GM18873 (cell line): ENCODE data around the gene AXDND1.

Source experiments
- ATAC-seq: cut with Tn5 transposase; IDR thresholded peaks from one replicate; pipeline ENCODE4 v1.9.1; 2021; ENCODE audit warnings: mild to moderate bottlenecking, moderate library complexity, moderate number of reproducible peaks; ENCODE audit not compliant: unreplicated experiment, low FRiP score

Gene AXDND1

DNA sequence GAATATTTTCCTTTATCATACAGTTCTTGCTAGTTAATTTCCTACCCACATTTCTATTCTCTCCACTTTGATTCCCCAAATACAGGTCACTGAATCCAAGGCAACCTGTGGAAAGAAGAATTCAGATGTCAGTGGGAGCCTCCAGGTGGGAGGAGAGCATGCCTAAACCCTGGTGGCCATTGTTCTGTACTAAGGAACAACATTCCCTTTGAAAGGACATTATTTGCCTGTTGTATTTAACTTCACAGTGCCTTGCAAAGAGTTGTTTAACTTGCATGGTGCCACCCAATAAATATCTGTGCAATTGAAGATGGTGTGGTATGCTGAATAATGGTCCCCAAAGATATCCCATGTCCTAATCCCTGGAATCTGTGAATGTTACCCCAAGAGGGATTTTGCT lies 188.7 kb downstream of the AXDND1 start:
- ATAC-seq: no peak

DNA sequence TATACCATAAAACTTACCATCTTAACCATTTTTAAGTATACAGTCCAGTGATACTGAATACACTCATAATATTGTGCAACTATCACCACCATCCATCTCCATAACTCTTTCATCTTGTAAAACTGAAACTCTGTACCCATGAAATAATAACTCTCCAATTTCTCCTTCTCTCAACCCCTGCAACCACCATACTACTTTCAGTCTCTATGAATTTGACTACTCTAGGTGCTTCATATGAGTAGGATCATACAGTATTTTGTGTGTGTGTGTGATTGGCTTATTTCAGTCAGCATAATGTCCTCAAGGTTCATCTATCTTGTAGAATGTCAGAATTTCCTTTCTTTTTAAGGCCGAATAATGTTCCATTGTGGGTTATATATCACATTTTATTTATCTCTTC lies 192.3 kb downstream of the AXDND1 start:
- ATAC-seq: no peak

DNA sequence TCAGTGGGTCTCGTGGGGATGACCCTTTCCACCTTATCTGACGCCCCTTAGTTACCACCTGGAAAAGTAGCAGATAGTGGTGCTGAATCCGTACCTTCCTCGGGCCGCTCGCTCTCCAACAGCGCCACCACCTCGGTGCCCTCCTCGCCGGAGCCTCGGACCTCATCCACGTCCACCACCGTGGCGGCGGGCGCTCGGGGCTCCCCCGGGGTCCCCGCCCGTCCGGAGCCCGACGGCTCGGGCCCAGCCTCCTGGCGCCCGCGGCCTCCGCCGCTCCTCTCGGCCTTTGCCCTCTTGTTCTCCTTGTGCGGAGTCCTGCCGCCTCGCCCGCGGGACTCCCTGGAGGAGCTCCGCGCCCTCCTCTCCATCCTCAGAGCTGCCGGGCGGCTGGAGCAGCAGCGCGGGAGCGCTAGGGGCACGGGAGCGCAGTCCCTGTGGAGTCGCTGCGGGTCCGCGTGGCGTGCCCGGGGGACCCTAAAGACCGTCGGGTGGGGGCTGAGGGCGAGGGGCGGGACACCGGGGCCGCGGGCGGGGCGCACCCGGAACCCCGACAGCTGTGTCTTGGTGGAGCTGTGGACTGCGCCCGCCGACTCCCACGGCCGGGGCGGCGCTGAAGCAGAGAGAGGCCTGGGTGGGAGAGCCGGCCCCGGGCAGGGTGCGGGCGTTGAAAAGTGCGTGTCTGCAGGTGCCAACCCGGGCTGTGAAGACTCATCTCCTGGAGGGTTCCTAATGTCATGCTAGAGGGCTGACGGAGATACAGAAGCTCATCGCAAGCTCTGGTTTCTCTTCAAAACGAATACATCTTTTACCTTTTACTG lies 209.9 kb downstream of the AXDND1 start, which contains the start of gene NPHS2:
NPHS2 (minus strand) TSS at position 452 of the 818 bp plus-strand sequence; CDS start at position 368, 84 bp downstream.
- no peak for ATAC-seq

DNA sequence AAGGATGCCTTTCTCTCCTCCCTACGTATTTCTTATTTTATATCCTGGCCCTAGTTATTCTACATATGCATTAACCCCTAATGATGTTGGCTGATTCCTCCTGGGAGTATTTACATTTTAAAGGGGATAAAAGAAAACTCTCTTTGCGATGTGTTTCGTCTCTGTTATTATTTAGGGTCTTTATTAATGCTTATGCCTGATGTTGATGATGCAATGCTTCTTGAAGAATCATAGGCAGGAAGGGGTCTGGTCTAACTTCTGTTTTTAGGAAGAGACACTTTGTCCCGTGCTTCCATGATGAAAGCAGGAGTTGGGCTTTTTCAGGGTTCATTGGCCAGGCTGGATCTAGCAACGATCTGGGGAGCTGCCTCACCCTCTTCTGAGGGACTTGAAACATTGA lies 210.7 kb downstream of the AXDND1 start:
- ATAC-seq: no peak

DNA sequence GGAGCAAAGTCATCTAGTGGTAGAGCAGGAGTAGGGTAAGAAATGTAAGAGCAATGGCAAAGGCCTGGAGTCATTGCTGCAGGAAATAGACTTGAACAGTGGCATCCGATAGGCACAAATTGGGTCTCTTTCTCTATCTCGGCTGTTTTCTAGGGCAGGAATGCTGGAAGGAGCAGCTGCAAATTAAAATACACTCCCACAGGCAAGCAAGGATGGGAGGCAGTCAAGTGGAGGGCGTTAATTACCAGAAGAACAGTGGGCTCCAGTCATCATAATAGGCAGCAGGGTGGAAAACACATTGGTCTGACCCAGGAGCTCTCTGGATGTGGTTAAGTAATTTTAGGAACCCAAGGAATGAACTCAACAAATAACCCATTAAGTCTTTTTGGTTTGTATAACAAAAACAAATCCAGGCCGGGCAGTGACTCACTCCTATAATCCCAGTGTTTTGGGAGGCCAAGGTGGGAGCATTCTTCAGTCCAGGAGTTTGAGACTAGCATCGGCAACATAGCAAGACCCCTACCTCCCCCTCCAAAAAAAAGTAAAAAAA lies 218.1 kb downstream of the AXDND1 start:
- no peak for ATAC-seq

DNA sequence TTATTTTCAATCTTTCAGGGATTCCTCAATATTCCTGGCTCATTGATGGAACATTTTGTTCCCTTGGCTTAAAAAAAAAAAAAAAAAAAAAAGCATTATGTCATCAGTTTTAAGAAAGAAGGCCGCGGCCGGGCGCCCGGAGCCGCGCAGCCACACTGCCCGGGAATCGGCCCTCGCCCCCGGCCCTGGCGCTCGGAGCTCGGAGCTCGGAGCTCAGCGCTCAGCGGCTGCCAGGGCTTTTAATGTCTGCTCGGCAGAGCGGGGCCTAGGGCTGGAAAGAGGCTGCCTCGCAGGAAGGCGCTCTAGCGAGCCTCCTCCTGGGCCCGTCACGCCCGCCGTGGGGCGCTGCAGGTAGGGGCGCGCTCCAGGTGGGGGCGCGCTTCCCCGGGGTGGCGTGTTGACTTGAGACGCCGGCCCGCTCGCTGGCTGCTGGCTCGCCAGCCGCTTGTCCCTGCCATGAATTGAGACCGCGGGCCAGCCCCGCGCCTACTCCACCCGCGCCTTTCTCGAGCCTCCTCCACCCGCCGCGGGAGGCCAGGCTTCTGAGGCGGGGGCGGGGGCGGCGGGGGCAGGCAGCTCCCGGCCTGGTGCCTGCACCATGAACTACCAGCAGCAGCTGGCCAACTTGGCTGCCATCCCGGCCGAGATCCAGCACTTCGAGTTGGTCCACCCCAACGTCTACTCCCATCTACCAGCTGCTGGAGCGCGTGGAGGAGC lies 220.5 kb downstream of the AXDND1 start:
- ATAC-seq: no peak

DNA sequence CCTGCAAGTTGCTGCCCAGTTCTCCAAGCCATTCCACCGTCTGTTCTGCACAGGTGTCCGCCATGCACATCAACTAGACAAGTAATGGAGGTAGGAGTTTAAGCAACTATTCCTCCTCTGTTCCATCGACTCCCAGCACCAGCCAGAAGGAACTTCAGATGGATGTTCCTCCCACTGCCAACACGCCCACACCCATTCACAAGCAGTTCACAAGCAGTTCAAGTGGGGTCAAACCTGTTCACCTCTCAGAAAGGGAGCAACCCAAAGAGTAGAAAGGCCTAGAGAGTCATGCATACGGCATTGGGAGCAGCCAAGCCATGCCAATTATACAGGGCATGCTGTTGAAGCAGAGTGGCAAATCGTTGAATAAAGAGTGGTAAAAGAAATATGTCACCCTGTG lies 221.6 kb downstream of the AXDND1 start:
- no peak for ATAC-seq

DNA sequence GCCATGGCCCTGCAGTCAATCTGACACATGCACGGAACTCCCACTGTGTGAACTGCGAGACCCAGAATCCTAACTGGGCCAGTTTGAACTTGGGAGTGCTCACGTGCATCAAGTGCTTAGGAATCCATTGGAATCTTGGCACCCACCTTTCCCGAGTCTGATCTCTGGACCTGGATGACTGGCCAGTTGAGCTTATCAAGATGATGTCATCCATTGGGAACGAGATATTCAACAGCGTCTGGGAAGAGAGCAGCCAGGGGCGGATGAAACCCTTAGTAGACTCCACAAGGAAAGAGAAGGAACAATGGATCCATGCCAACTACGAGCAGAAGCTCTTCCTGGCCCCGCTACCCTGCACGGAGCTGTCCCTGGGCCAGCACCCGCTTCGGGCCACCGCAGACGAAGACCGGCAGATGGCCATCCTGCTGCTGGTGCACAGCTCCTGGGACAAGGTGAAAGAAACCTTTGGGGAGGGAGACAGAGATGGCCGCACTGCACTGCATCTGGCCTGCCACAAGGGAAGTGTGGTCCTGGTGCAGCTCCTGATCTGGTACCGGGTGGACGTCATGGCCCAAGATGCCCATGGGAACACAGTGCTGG lies 222.8 kb downstream of the AXDND1 start:
- no peak for ATAC-seq

DNA sequence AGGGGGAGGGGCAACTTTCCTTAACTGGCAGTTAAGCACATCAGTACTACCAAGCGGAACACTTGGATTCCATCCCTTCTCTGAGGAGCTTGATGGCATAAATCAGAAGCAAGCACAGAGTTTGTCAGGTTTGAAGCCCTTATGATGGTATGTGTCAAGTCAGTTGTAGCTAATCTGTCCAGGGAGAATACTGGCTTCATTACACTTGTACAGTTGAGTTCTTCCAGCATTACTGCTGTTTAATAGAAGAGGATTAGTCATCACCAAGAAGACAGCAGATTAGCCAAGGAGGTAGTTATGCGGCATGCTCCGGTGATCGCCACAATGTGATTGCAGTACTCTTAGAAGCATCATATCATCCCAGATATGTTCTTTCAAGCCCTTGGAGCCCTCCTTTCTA lies 223.7 kb downstream of the AXDND1 start:
- ATAC-seq: no peak

DNA sequence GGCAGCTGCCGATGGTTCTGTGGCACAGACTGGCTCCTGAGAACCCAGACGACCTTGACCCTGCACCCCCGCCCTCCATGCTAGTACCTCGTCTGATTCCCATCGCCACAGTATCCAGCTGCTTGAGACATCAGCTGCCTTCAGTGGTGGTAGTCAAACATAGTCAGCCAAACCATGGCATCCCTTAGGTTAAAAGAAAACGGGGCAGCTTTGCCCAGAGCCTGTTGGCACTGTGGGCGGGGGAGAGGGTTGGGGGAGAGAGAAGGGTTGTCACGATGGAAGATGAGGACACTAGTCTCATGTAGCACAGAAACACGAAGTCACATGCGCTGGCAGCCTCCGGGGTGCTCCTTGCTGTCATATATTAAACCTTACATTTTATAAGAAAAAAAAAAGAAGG lies 224.9 kb downstream of the AXDND1 start:
- no peak for ATAC-seq

DNA sequence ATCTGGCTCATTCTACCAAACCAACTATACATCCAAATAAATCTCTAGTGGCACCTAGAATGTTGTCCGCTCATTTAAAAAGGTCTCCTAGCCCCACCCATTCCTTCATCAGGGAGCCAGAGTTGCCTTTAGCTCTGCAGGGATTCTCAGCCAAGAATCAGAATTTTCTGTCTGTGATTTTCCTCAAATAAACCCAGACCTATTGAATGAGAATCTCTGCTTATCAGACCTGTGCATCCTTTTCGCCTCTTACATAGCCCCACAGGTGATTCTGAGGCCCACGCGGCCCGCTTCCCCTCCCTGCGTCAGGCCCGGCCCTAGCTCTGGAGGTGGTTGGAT lies 225.5 kb downstream of the AXDND1 start:
- ATAC-seq: no peak

DNA sequence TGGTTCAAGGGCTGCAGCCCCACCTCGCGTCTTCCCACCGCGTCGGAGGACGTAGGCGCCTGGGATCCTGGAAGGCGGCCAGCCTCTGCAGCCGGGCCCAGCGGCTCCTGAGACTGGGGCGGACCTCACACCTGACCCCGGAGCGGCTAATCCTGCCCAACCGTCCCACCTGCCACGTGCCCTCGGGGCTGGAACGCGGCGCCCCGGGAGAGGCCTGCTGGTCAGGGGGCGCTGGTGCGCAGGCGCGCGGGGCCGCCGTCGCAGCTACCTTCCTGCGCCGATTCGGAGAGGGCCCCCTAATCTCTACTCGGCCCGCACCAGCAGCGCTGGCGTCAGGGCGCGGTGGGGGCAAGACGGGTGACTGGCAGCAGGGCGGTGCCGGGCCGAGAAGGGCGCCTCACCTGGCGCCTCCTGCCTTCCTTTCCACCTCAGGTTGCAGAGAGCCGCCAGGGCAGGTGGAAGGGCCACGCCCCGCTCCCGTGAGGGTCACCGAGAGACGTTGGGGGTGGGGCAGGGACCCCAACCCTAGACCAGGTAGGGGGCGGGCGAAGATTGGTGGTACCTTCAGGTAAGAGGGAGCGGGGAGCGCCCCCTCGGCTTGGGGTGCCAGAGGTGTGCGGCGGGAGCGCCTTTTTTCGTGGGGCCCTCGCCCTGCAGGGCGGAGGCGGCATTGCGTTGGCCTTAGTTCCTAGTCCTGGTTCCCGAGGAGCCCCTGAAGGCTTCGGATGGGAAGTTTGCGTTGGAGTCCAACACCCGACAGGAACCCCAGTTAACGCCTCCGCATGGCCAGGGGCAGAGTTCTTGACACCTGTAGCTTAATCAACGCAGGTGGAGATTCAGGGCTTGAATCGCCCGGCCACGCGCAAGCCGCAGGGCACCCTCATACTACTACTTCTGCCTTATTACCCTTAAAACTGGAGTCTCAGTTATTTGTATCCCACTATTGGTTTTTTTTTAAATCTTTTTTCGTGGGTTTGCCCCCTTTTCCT lies 226.1 kb downstream of the AXDND1 start, which contains the start of gene TDRD5:
TDRD5 (plus strand) TSS at position 241 of the 989 bp plus-strand sequence. CDS start 784 bp downstream, outside the sequence.
- ATAC-seq: no peak

DNA sequence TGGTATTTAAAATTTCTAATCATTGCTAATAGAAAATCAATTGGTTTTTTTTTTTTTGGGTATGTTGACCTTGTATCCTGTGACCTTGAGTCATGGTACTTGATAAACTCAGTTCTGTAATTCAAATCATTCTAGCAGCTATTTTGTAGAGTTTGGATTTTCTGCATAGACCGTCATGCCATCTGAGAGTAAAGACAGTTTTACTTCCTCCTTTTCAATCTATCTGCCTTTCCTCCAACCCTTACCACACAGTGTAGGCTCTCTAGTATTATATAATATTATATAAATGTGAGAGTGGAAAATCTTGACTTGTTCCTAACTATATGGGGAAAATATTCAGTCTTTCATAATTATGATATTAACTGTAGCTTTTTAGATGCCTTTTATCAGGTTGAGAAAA lies 232.9 kb downstream of the AXDND1 start:
- no peak for ATAC-seq

DNA sequence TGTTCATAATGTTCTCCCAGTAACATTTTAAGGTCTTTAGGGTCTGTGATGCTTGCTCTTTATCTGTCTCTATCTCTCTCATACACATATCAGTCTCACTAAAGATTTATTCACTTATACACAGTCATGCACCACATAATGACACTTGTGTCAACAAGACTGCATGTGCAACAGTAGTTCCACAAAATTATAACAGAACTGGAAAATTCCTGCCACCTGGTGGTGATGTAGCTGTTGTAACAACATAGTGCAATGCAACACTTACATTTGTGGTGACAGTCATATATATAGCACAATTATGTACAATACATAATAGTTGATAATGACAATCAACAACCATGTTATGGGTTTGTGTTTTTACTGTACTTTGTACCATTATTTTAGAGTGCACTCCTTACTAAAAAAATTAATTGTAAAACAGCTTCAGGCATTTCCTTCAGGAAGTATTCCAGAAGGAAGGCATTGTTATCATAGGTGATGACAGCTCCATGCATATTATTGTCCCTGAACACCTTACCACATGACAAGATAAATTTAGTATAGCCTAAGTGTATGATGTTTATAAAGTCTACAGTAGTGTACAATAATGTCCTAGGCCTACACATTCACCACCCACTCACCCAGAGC lies 234.0 kb downstream of the AXDND1 start:
- no peak for ATAC-seq

DNA sequence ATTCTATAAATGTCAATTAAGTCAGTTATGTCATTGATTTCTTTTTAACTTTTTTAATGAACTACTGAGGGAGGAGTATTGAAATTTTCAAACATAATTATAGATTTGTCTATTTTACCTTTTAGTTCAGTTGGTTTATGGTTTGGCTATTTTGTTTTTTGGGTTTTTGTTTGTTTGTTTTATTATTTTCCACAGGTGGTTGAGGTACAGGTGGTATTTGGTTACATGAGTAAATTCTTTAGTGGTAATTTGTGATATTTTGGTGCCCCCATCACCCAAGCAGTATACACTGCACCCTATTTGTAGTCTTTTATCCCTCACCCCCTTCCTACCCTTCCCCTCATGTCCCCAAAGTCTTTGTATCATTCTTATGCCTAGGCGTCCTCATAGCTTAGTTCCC lies 235.3 kb downstream of the AXDND1 start:
- no peak for ATAC-seq
